Measurements from ENCODE around the gene MUC4.
"Not testable (repeated sequence)": the region's sequence is repeated elsewhere in the genome, so short reads cannot be mapped to it uniquely, and the experiment has no call there.

MUC4 gene

GRCh38 chr3:195757827-195758226 lies 53.9 kb downstream of the MUC4 start:
- DNase-seq: no peak

- no peak for DNase-seq
These were observed 54.3 kb downstream of the MUC4 start for GRCh38 chr3:195757438-195757770.

GRCh38 chr3:195755791-195756676 lies 55.7 kb downstream of the MUC4 start:
- DNase-seq: no peak

GRCh38 chr3:195755391-195755790 lies 56.3 kb downstream of the MUC4 start:
- no peak for DNase-seq

DNA sequence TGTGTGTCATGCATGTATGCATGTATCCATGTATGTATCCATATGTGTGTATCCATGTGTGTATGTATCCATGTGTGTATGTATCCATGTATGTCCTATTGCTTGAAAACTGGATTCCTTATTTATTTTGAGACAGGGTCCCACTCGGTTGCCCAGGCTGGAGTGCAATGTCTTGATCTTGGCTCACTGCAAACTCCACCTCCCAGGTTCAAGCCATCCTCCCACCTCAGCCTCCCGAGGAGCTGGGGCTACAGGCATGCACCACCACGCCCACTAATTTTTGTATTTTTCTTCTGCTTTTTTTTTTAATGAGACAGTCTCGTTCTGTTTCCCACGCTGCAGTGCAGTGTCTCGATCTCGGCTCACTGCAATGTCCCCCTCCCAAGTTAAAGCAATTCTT lies 56.8 kb downstream of the MUC4 start:
- no peak for DNase-seq

GRCh38 chr3:195754141-195754540 lies 57.6 kb downstream of the MUC4 start:
- DNase-seq: no peak

DNA sequence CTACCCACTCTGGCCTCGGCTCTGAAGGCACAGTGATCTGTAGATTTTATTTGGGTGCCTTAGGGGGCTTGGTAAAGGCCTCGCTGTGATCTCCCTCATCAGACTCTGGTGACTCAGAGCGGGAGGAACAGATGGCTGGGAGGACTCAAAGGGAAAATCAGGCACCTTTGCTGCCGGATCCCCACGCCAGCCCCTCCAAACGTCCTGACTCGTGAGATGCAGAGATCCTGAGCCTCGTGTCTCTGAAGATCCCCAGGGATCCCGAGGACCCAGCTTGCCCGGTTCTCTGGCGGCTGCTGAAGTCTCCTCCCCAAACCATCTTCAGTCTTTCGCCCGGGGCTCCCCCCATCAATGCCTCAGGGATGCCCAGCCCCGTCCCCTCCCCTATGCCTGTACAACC lies 58.1 kb downstream of the MUC4 start:
- no peak for DNase-seq

DNA sequence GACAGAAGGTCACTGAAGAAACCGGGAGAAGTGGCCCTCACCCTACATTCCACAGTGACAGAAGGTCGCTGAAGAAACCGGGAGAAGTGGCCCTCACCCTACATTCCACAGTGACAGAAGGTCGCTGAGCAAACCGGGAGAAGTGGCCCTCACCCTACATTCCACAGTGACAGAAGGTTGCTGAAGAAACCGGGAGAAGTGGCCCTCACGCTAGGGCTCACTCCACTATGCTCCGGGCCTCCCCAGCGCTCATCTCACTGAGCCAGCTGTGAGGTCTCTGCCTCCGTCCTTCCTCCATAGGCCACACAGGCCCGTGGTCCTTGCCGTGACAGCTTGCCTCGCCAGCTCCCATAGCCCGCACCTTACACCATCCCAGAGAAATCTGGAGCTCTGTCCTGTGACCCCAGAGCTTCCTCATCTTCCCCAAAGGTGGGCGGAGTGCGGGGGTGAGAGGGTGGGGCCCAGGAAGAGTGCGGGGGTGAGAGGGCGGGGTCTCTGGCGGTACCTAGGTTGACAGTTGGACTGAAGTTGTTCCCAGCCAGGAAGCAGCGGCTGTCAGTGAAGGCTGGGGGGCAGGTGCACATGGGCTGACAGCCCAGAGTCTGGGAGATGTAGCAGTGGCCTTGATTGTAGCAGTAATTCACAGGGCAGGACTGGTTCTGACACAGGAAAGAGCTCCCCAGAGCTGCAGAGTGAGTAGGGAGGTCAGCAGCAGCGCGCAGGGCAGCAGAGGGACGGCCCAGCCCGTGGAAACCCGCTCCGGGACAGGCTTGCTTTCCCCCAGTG lies 59.0 kb downstream of the MUC4 start:
- DNase-seq: no peak

- DNase-seq: no peak
These were observed 59.7 kb downstream of the MUC4 start for GRCh38 chr3:195752066-195752465.

DNA sequence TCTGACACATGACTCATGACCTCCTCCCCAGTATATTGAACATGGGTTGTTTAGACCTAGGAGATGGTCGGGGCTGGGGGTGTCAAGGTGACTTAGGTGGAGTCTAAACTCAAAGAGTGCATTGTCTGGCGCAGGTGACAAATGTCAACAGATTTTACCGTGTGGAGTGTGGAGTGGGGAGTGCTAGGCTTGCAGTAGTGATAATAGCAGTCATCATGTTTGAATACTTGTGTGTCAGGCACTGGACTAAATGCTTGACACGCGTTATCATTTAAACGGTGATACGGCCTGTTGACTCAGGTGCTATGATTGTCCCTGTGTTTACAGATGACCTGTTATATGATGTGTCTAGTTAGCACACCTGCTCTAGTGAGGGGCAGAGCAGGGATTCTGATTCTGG lies 60.2 kb downstream of the MUC4 start:
- DNase-seq: peak; percentile 5

- no peak for DNase-seq
These were observed 60.8 kb downstream of the MUC4 start for GRCh38 chr3:195750797-195751520.

DNA sequence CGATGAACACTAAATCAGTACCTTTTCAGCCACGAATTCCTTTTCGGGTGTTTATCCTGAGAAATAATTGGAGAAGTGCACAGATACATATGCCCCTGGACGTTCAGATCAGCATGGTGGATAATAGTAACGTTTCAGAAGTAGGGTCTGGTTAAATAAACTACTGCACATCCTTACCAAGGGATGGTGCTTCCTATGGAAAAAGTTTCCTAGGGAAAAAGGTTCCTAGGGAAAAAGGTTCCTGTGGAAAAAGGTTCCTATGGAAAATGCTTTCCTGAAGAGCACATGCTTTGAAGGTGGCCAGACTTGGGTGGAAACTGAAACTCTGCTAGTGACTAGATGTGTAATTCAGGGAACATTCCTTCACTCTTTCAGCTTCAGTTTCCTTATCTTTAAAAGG lies 62.6 kb downstream of the MUC4 start:
- not testable (repeated sequence) for DNase-seq

GRCh38 chr3:195748661-195749060 lies 63.1 kb downstream of the MUC4 start:
- DNase-seq: no peak

GRCh38 chr3:195746751-195747150 lies 65.0 kb downstream of the MUC4 start:
- DNase-seq: no peak

GRCh38 chr3:195746346-195746745 lies 65.4 kb downstream of the MUC4 start:
- no peak for DNase-seq

GRCh38 chr3:195744437-195744836 lies 67.3 kb downstream of the MUC4 start:
- no peak for DNase-seq

DNA sequence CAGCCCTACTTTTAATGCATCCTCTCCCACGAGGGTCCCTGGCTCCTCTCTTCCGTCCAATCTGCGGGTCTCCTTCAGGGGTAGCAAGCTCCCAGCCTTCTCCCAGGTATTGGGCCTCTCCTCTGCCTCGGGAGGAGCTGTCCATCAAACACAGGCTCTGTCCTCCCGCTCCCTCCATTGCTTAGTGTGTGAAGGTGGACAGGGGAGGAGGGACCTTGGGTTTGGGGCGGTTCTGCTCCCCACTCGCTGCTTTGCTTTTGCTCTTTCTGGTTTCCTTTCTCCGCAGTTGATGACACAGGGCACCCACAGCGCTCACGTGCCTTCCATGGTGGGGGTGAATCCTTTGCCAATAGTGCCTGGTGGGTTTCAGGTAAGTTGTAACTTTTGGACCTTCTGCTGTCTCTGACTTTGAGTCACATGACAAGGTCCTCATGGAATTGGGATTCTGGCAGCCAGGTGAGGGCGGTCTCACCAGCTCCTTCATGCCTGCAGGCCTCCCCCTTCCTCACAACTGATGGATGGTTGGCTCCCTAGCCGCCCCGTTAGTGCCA lies 72.1 kb downstream of the MUC4 start:
- DNase-seq: no peak

DNA sequence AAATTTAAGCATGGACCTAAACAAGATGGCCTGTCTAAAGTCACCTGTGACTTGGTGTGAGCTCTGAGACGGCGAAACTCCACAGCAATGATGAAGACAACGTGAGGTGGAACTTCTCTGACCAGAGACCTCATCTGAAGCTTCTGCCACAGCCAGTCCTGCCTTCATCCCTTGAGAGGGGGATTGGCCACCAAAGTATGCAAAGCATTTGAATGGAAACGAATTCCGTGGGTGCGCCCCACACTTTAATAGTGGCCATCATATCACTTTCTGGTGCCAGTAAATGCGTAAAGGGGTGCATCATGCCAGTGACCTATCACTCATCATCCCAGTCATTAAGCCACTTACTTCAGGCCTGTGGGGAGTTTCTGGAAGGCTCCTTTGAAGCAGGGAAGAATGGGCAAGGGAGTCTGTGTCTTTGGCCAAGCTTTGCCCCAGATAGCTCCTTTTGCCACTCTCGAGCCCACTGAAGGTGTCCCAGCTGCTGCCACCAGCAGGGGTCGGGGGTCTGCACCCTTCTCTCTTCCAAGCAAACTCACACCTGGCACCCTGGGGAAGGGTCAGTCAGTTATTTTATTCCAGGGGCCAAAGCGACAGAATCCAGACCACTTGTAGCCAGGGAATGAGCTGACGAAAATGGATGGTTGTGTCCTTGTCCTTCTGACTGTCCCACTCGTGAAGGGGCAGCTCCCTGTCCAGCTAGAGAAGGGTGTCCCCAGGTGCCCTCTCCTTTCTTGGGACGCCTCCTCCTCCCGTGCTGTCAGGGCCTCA lies 73.3 kb downstream of the MUC4 start:
- no peak for DNase-seq

DNA sequence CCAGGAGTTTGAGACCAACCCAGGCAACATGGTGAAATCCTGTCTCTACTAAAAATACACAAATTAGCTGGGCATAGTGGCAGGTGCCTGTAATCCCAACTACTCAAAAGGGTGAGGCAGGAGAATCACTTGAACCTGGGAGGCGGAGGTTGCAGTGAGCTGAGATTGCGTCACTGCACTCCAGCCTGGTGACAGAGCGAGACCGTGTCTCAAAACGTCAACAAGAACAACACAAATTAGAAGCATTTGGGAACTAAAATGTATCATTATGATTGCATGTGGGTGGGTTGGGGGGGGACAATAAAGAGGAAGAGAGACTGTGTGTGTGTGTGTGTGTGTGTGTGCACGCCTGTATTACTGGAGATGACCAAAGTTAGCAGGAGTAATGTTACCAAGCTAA lies 73.9 kb downstream of the MUC4 start:
- not testable (repeated sequence) for DNase-seq

DNA sequence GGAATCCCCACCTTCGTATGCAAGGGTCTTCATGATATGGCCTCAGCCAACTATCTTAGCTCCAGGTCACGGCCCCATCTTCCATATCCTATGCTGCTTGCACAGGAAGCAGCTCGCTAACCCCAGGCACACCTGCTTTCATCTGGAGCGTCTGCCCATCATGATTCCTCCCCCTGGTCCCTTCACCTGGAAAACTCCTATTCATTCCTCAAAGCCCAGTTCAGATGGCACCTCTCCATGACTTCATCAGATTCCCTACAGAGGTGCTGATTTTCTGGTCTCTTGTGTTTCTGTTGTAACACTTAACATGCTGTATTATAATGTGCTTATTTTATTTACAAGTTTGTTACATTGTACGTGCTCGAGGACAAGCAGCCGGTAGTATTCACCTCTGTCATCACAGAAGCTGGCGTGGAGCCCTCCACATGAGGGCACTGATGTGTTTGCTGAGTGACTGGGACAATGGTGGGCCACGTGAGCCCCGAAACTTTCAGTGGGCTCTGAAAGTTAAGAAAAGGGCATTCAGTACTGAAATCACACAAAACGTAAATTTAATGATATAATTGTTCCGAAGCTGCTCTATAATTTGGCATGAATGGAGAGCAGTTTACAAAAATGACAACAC lies 74.8 kb downstream of the MUC4 start:
- no peak for DNase-seq

- no peak for DNase-seq
These were observed 76.6 kb downstream of the MUC4 start for GRCh38 chr3:195735036-195735695.
